HG02571 (cell line): Measurements from ENCODE around the gene PCNX4.
A peak's percentile ranks its signal among the peaks of the same experiment; 100 is the strongest.

ENCODE experiments used
- ATAC-seq: cut with Tn5 transposase; IDR thresholded peaks from one replicate; pipeline ENCODE4 v1.9.1; 2021; ENCODE audit warnings: mild to moderate bottlenecking, moderate library complexity; ENCODE audit not compliant: unreplicated experiment

Gene PCNX4

GRCh38 chr14:60204843-60205774 is 113.4 kb downstream of the PCNX4 start:
- peak; percentile 53 for ATAC-seq

DNA sequence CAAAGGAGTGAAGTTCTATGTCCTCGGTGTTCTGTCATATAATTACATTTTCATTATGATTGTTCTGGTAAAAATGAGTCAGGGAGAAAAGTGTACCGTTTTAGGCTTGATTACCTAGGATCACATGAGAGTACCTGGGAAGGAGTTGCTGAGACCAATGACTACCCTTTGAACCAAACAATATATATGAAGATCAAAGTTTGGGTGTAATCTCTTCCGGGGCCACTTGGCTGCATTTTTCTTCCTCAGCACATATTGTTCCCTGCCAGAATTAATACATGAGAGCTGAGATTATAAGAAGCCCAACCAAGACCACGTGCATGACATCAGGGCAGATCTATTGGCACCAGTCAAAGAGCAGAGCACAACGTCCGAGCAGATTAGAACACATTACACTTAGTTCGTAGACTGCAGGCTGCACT is 114.5 kb downstream of the PCNX4 start:
- no peak for ATAC-seq

DNA sequence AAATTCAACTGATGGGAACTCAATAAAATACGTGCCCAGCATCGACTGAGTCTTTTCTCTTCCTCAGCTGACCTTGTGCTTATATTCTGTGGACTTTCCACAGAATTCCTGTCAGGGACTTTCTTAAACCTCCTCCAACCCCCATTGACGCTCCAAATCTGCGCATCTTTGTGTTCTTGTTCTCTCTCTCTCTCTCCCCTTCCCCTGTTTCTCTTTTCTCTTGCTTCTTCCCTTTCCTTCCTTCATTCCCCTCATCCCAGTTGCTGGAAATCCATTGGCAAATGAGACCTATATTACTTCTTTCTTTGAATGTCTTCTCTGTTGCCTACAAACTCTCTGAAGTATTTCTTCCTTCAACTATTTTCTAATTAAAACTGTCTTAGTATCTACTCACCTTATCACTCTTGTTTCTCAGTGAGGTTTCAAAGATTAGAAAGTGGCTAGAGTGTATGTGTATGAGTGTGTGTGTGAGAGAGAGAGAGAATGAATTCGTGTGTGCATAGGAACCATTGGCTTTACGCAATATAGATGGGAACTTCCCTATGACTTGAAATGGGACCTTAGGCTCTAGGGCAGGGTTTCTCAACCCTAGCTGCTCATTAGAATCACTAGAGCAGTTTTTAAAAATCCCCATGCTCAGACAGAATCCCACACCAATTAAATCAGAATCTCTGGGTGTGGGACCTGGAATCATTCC is 115.3 kb downstream of the PCNX4 start:
- peak; percentile 38 for ATAC-seq

DNA sequence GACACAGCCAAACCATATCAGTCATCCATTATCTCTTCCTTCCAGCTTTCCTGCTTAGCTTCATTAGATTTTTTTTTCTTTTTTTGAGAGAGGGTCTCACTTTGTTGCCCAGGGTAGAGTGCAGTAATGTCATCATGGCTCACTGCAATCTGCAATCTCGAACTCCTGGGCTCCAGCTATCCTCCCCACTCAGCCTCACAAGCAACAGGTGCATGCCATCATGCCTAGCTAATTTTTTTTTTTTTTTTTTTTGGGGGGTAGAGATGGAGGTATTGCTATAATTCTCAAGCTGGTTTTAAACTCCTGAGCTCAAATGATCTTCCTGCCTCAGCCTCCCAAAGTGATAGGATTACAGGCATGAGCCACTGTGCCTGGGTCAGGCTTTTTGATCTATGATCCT is 119.0 kb downstream of the PCNX4 start:
- no peak for ATAC-seq

GRCh38 chr14:60211153-60211552 is 119.4 kb downstream of the PCNX4 start:
- ATAC-seq, result no peak

- peak; percentile 90 for ATAC-seq
Measured at GRCh38 chr14:60212503-60213371, 121.0 kb downstream of the PCNX4 start.

- no peak for ATAC-seq
Measured at GRCh38 chr14:60214003-60214402, 122.3 kb downstream of the PCNX4 start.

GRCh38 chr14:60214415-60215126 is 122.8 kb downstream of the PCNX4 start:
- no peak for ATAC-seq

GRCh38 chr14:60215127-60215444 is 123.4 kb downstream of the PCNX4 start:
- ATAC-seq, result no peak

DNA sequence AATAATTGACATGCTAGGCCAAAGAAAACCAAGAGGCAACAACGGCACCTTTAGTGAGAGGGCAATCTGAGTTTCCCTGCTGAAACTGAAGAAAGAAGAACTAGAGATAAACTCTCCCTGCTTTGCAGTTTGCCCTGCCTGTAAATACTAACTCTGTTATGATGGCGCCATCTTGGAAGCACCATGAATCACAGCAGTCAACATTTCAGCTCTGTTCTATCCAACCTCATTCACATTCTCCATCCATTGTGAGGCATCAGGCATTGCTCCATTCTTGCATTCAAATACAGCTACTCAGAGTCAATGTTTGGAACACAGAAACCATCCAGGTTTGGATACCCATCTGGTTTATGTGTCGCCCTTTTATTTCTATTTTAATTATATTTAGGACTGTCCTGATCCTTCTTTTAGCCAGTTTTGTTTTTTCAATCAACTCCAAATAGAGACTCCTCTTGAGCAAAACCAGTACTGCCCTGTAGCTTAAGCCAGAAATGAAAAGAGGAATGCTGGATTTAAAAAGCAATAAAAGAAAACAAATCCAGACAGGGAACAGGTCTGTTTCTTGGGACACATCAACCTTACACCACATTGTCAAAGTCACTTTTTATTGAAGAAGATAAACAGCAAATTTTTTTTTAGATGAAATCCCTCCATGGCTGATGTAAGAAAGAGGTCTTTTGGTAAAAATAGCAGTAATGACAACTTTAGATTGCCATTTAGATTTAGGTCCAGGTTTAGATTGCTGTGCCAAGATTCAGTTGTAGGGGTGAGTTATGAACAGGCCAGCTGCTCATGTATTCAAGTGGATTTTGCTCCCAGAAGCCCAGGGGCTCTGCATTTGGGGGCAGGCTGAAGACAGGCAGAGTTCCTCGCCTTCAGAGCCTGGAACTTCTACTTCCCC is 124.0 kb downstream of the PCNX4 start:
- ATAC-seq, result no peak

DNA sequence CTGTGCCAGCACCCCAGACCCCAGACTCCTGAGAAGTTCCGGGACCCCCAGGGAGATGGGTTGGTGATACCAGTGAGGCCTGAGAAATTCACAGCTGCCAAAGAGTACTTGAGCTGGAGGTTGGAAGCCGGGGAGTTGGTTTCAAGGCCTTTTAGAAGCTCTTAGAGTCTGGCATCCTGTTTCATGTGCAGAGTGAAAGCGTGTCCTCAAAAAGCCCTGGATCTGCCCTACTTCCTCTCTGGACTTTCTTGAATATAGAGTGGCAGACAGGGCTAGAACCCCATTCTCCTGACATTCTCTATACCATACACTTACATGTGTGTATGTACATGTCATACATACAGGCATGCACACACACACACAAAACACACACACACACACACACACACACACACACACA is 126.0 kb downstream of the PCNX4 start:
- ATAC-seq, result no peak
